CD4-positive, alpha-beta T cell (primary cell): ENCODE results near the gene TYSND1. TPM values are rescaled to one million over a fixed set of nuclear protein-coding genes. Genes with fewer than 3 reads are reported as not detected.
"Not testable (repeated sequence)": the region's sequence is repeated elsewhere in the genome, so short reads cannot be mapped to it uniquely, and the experiment has no call there.

Experiments
- ATAC-seq: fragments of 200-7000 bp; cut with Tn5 transposase; one replicate; pipeline ENCODE4 v1.10.0; 2022; ENCODE audit warnings: mild to moderate bottlenecking; ENCODE audit not compliant: poor library complexity
- CTCF ChIA-PET: fragments of 350-600 bp; sonication (Branson Sonifier 250); formaldehyde crosslinking; loops from one replicate; lab custom pipeline; 2021; ENCODE audit warnings: antibody characterized with exemption, inconsistent platforms; lab: Charles Lee
- POLR2A ChIA-PET: fragments of 350-600 bp; sonication (Branson Sonifier 250); formaldehyde crosslinking; loops from one replicate; lab custom pipeline; 2021; ENCODE audit warnings: antibody characterized with exemption, inconsistent platforms; lab: Charles Lee
- DNase-seq, 14 experiments: peaks; one replicate each; pipeline ENCODE4 v3.0.0-alpha.2; 2013 to 2020; ENCODE audit warnings: mixed read lengths in 2 of 14
- H3K27ac ChIP-seq, 2 donors: one replicate each; pipeline versions ENCODE4 v1.5.1 to v1.7.0; 2013; ENCODE audit warnings: low read length in 2 of 2, low read depth in 1 of 2, mild to moderate bottlenecking in 1 of 2
- H3K27me3 ChIP-seq, 2 experiments: 1 replicate in 1 of 2; 2 replicates in 1 of 2; pipeline versions ENCODE4 v1.6.1 to v1.7.0; 2013; ENCODE audit warnings: low read length in 2 of 2, control low read depth in 1 of 2, mild to moderate bottlenecking in 1 of 2, moderate library complexity in 1 of 2; ENCODE audit not compliant: insufficient read depth in 2 of 2, control insufficient read depth in 1 of 2
- H3K36me3 ChIP-seq: one replicate; pipeline ENCODE4 v1.6.1; 2013; ENCODE audit warnings: low read length, control low read depth; ENCODE audit not compliant: insufficient read depth
- H3K4me1 ChIP-seq: one replicate; pipeline ENCODE4 v1.6.1; 2013; ENCODE audit warnings: low read length, control low read depth; ENCODE audit not compliant: insufficient read depth
- H3K4me3 ChIP-seq: one replicate; pipeline ENCODE4 v1.5.1; 2013; ENCODE audit warnings: mild to moderate bottlenecking, low read length, moderate library complexity
- H3K9me3 ChIP-seq, 2 experiments: 1 replicate in 1 of 2; 2 replicates in 1 of 2; pipeline versions ENCODE4 v1.6.1 to v1.7.0; 2013; ENCODE audit warnings: low read length in 2 of 2, mild to moderate bottlenecking in 2 of 2, control low read depth in 1 of 2, moderate library complexity in 1 of 2; ENCODE audit not compliant: control insufficient read depth in 1 of 2, insufficient read depth in 1 of 2
- H3K27ac Mint-ChIP-seq: one replicate; pipeline ENCODE4 v1.8.0; 2020; ENCODE audit warnings: mixed read lengths
- H3K27me3 Mint-ChIP-seq: one replicate; pipeline ENCODE4 v1.8.0; 2021; ENCODE audit warnings: mixed read lengths
- H3K36me3 Mint-ChIP-seq: one replicate; pipeline ENCODE4 v1.8.0; 2021; ENCODE audit warnings: low read depth, mixed read lengths
- H3K4me1 Mint-ChIP-seq: one replicate; pipeline ENCODE4 v1.8.0; 2021; ENCODE audit warnings: low read depth, mixed read lengths
- H3K4me3 Mint-ChIP-seq: one replicate; pipeline ENCODE4 v1.8.0; 2020; ENCODE audit warnings: mild to moderate bottlenecking, mixed read lengths
- H3K9me3 Mint-ChIP-seq: one replicate; pipeline ENCODE4 v1.8.0; 2020; ENCODE audit warnings: mixed read lengths
- CTCF ChIP-seq: fragments of 200-600 bp; IDR thresholded peaks from one replicate; pipeline ENCODE4 v1.8.0; 2022; ENCODE audit warnings: antibody characterized with exemption, mild to moderate bottlenecking
- intact Hi-C, 2 experiments: fragments of 100-400 bp; cut with DNase I in 1 of 2; cut with micrococcal nuclease in 1 of 2; formaldehyde crosslinking; loops; one replicate each; pipeline versions ENCODE4 v1.15.1 to v1.9.0; 2023 to 2025; cut with DNase I, micrococcal nuclease
- total RNA-seq, 174 experiments: library from RNA in 2 of 174; stranded (reverse) in 2 of 174; gene quantifications; one replicate each; pipeline ENCODE4 v1.2.3 and lab custom pipeline; 2021 to 2026

TYSND1 gene
- total RNA-seq, 2 experiments from 2014 or later: 12.6 to 13.0 TPM

GRCh38 chr10:70124415-70124814, 22.1 kb downstream of the TYSND1 start:
- intact Hi-C loops: no loop called here
- no peak overlapping the region for H3K27ac Mint-ChIP-seq

GRCh38 chr10:70123817-70124216, 22.7 kb downstream of the TYSND1 start:
- no peaks in the 10 kb centered on the region for H3K9me3 Mint-ChIP-seq
- no peaks in the 10 kb centered on the region for H3K9me3 ChIP-seq
- no peak overlapping the region for H3K4me3 ChIP-seq
- no peak overlapping the region for H3K4me3 Mint-ChIP-seq
- peaks cover 4% of the 10 kb centered on the region for H3K36me3 ChIP-seq
- no peaks in the 10 kb centered on the region for H3K27me3 ChIP-seq
- no peak for TF ChIP-seq CTCF
- no peaks in the 10 kb centered on the region for H3K4me1 Mint-ChIP-seq
- POLR2A ChIA-PET: no interaction called here
- no peaks in the 10 kb centered on the region for H3K4me1 ChIP-seq
- intact Hi-C loops: no loop called here
- ATAC-seq (no peak), DNase-seq (no peak)
- H3K27ac Mint-ChIP-seq: no peak overlapping the region
- H3K36me3 Mint-ChIP-seq: no peaks in the 10 kb centered on the region
- H3K27me3 Mint-ChIP-seq: no peaks in the 10 kb centered on the region
- CTCF ChIA-PET: no interaction called here
- H3K27ac ChIP-seq: no peak overlapping the region

More at GRCh38 chr10:70124415-70124814, 22.1 kb downstream of the TYSND1 start:
- no peak for TF ChIP-seq CTCF
- Histone ChIP-seq H3K27ac (no peak overlapping the region), H3K4me1 (no peaks in the 10 kb centered on the region), H3K9me3 (no peaks in the 10 kb centered on the region), H3K27me3 (no peaks in the 10 kb centered on the region), H3K4me3 (no peak overlapping the region), H3K36me3 (peaks cover 4% of the 10 kb centered on the region)
- POLR2A ChIA-PET: no interaction called here
- CTCF ChIA-PET: no interaction called here
- no peak for DNase-seq
- H3K9me3 Mint-ChIP-seq: no peaks in the 10 kb centered on the region
- no peak for ATAC-seq
- no peaks in the 10 kb centered on the region for H3K27me3 Mint-ChIP-seq
- H3K4me1 Mint-ChIP-seq: no peaks in the 10 kb centered on the region
- no peak overlapping the region for H3K4me3 Mint-ChIP-seq
- no peaks in the 10 kb centered on the region for H3K36me3 Mint-ChIP-seq

- H3K4me3 Mint-ChIP-seq, ATAC-seq, H3K4me3 ChIP-seq, H3K27me3 ChIP-seq, H3K27ac ChIP-seq, H3K9me3 Mint-ChIP-seq, H3K9me3 ChIP-seq, H3K27me3 Mint-ChIP-seq, H3K36me3 Mint-ChIP-seq, DNase-seq, CTCF ChIA-PET, H3K27ac Mint-ChIP-seq, H3K4me1 Mint-ChIP-seq, intact Hi-C loops, POLR2A ChIA-PET, H3K36me3 ChIP-seq, H3K4me1 ChIP-seq: not testable (repeated sequence)
Measured at GRCh38 chr10:70123166-70123565, 23.3 kb downstream of the TYSND1 start.

GRCh38 chr10:70122742-70123141, 23.8 kb downstream of the TYSND1 start:
- Mint-ChIP-seq H3K9me3 (no peaks in the 10 kb centered on the region), H3K4me3 (no peak overlapping the region), H3K4me1 (no peaks in the 10 kb centered on the region), H3K36me3 (no peaks in the 10 kb centered on the region), H3K27me3 (no peaks in the 10 kb centered on the region), H3K27ac (no peak overlapping the region)
- Histone ChIP-seq H3K4me3 (no peak overlapping the region), H3K27me3 (no peaks in the 10 kb centered on the region), H3K9me3 (no peaks in the 10 kb centered on the region), H3K36me3 (peaks cover 4% of the 10 kb centered on the region), H3K27ac (no peak overlapping the region), H3K4me1 (no peaks in the 10 kb centered on the region)
- ATAC-seq: no peak
- ChIA-PET CTCF (no interaction called here), POLR2A (interaction anchor here (0.9 to 1.2 kb wide), 2 partner anchors 24 to 31 kb away, joined by 3 read pairs; partner anchors contain the start of gene TYSND1)
- intact Hi-C loops: no loop called here
- DNase-seq: no peak
- no peak for TF ChIP-seq CTCF
